GM21390 (cell line): ENCODE results near the gene ROR1.

Experiments
- ATAC-seq: cut with Tn5 transposase; IDR thresholded peaks from one replicate; pipeline ENCODE4 v1.9.1; 2021; ENCODE audit not compliant: unreplicated experiment

Gene ROR1

DNA sequence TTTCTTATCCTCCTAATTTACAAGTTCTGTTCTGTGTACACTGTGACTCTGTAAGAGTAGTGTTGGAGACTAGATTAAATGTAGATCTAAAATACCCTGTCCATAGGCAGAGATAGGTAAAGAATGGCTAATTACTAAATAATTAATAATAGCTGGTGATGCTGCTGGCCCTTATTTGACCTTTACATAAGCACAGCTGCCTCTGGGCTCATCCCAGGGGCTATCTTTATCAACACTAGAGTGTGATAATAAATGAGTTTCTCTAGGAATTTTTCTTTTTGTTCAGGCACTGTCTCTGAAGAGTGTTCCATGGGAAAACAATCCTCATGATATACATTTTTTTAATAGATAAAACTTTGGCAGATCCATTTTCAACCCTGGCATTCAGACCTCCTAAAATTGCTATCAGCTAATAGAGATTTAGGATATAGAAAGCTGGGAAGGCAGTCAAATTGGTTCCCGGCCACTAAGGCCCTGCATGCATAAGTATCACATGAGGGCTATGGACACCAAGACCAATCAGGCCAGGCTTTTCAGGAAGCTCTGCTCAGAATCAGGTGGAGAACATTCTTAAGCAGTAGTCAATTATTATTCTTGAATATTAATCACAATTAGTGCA is 107.2 kb downstream of the ROR1 start:
- no peak for ATAC-seq

GRCh38 chr1:63882048-63882704 is 108.4 kb downstream of the ROR1 start:
- no peak for ATAC-seq

DNA sequence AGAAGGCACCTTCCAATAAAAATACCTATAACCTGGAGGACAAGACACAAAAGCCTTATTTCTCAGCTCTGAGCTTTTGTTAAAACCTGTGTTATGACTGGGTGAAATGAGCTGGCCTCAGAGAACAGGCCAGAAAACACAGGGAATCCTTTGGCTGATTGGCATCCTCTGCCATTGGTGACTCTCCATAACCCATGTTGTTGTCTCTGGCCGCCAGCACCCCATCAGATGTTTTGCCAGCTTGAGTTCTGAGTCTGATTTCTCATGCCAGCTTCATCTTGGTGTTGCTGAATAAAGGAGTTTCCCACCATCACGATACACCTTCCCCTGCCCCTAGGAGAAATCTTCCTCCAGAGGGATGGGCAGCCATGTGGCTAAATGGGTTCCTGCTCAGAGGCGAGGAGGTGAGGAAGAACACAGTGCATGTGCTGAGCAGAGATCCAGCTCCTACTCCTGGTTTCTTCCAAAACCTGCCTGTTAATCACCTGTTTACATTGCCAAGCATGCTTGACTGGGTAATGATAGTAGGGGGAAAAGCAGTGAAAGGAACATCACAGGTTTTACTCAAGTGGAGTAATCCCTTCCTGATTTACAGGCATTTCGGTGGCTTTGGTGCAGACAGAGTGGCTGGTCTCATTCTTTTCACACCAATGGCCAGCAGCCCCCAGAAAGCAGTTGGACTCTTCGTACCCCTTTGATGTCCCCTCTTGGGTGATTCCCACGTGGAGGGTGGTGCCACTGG is 109.8 kb downstream of the ROR1 start:
- no peak for ATAC-seq

GRCh38 chr1:63884486-63884885 is 110.7 kb downstream of the ROR1 start:
- ATAC-seq = no peak

DNA sequence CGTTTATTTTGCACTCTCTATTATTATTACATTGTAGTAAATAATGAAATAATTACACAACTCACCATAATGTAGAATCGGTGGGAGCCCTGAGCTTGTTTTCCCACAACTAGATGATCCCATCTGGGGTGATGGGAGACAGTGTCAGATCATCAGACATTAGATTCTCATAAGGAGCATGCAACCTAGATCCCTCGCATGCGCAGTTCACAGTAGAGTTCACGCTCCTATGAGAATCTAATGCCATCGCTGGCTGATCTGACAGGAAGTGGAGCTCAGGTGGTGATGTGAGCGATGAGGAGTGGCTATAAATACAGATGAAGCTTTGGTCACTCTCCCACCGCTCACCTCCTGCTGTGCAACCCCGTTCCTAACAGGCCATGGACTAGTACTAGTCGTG is 112.1 kb downstream of the ROR1 start:
- ATAC-seq = no peak

DNA sequence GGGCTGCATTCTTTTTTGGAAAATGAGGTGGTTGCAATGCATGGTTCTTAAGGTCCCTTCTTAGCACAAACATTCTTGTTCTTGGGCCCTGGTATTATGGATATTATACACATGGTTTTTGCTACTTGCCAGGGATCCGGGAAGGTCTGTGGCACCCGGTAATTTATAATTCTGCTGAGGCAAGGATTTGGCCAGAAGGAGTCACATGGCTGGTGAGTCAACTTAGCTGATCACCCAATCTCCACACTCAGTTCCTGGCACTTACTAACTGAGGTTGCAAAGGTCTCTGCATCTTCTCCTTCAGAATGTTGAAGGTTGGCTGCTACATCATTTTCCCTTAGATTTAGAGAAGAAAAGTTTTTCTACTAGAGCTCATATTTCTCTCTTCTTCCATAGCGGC is 112.5 kb downstream of the ROR1 start:
- ATAC-seq = no peak

GRCh38 chr1:63887809-63888208 is 114.0 kb downstream of the ROR1 start:
- ATAC-seq = no peak

GRCh38 chr1:63888984-63889383 is 115.2 kb downstream of the ROR1 start:
- no peak for ATAC-seq

DNA sequence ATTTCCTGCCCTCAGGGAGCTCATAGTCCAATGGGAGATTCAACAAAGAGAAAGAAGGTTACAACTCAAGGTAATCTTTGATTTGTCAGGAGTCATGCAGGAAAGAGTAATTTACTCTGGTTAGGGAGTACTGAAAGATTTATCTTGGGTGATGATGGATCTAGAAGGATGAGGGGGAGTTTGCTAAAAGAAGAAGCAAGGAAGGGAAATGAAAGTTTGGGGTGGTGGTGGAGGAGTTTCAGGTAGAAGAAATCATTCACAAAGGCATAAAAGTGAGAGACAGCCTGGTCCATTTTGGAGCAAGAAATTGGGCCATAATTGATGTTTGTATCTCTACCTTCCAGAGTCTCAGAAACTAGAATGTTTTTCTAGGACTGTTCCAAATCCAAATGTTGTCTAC is 116.7 kb downstream of the ROR1 start:
- ATAC-seq = no peak

DNA sequence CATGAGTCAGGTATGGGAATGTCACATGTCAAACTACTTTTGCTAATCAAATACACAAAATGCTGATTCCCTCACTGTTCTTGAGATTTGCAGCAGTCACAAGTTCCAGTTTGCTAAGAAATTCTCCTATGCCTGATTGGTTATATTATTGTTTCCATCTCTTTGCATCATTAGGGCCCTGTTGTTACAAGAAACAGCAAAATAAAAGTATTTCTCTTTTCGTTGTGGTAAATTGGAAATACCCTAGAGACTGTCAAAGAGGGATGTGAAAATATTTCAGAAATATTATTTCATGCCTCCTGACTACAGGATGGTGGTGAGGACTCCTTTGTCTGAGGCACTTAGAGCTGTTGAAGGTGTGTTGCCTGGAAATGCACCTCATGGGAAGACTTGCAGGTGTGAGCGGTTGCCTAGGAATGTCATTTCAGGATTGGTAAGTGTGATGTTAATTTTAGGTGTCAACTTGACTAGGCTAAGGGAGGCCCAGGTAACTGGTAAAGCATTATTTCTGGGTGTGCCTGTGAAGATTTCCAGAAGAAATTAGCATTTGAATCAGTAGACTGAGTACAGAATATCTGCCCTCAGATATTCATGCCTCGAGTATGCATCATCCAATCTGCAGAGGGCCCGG is 117.4 kb downstream of the ROR1 start:
- ATAC-seq = no peak

DNA sequence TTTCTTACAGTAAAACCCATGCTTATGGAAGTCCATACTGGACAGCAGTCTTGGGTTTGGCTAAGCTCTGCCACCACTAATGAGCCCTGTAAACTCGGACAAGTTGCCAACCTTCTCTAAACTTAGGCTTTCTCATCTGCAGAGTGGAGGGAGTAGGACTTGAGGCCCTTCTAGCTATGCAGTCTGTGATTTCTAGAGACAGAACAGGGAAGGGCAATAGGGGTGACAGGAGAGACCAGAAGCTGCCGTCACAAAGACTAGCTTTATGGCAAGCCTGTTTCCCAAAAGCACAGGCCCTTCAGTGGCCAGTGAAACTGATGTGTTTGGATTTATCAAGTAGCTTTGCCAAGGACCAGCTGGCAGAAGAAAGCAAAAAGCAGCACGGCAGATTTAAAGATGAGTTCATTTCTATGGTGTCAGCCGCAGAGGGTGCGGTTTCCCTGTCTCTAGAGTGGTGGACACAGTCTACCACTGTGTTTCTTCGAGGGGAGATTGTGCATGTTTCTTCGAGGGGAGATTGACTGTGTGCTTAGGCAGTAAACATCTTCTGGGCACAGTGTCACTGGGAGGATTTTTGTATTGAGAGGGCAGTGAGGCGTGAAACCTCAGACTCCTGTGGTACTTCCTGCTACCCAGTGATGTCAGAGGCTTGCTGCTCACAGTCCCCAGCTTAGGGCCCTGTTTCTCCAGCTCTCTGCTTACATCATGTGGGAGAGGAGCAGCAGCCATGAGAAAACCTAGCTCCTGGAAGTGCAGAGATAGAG is 119.0 kb downstream of the ROR1 start:
- ATAC-seq = peak; percentile 99

GRCh38 chr1:63893976-63894375 is 120.2 kb downstream of the ROR1 start:
- no peak for ATAC-seq

DNA sequence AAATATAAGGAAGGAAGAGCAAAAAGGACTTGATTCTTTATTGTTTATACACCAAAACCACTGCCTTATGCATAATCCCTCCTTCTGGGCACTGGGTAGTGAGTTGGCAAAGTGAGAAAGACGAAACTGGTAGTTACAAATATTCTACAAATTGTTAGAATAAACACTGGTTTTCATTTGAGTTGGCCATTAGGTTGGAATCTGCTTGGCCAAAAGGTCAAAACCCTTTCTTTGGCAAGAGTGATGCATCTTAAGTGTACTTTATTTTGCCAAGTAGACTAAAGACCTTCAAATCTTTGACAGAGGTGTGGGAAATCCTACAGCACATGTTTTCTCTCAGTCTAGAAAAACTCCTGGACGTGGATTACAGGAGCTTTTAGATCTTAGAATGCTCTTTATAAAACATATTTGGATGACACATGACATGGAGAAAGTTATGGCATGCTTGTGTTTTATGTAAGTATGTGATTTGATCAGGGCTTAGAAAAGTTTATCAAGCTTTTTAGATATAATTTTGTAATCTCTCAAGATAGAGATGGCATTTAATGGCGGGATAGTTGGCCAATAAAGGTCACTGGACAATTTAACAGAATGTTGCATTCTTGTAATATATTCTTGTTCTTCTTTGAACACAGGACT is 120.9 kb downstream of the ROR1 start:
- no peak for ATAC-seq

DNA sequence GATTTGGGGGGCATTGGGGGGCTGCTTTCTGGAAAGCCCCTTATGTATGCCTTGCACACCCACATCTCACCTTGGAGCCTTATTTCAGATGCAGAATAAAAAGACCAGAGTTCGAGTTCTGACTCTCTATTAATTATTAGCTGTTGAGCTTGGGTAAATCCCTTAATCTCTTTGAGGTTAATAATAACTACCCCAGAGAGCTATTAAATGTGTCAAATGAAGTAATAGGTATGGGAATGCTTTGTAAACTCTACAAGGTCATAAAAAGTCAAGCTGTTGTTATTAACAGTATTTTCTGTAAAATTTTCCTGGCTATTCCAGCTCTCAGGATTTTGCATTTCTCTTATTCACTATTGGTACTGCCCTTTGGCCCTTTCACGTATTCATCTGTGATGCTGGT is 122.9 kb downstream of the ROR1 start:
- ATAC-seq = no peak

- ATAC-seq = no peak
Observed at GRCh38 chr1:63898428-63899196, 124.8 kb downstream of the ROR1 start.

- ATAC-seq = no peak
Observed at GRCh38 chr1:63901094-63901493, 127.3 kb downstream of the ROR1 start.

DNA sequence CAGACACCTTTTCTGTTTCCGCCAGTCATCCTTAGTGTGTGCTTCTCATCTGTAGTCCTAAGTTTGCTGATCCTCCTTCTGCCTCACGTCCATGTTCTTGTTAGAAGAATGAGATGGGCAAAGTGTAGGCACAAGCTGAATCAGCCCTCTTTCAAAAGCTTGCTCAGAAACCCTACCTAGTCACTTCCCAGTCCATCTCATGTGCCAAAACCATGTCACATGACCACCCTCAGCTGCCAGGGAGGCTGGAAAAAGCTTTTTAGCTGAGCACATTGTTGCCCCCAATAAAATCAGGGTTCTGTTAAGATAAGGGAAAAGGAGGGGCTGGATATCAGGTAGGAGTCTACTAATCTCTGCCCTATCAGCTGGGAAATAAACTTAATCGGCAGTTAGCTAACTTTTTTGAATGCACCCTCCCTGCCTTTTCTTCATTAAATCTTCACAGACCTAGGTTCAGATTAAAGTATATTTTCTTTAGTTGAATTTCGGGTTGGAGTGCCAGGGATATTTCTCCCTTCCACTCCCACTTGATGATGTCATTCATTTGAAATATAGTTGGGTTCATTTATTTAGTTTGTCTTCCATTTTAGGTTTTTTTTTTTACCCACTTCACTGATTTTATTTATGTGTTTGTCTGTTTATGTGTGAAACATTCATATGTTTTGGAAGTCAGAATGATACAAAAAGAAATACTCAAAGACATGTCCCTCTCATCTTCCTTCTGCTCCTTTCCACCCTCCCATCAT is 129.2 kb downstream of the ROR1 start:
- ATAC-seq = no peak

- ATAC-seq = no peak
Observed at GRCh38 chr1:63903947-63904610, 130.3 kb downstream of the ROR1 start.

DNA sequence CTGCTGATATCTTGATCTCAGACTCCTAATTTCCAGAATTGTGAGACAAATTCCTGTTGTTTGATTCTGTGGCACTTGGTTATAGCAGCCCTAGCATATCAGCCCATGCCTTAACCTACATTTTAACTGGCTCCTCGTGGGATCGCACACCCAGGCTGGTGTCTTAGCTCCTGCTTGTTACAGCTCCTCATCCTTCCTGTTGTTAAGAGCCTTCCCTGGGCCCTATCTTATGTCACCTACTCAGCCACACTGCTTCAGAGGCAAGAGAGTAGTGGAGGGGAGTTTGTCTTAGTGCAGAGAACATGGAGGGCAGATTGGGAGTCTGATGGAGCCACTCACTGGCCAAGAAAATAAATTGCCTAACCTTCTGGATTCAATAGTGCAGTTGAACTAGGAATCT is 131.0 kb downstream of the ROR1 start:
- ATAC-seq = no peak
